GM12872 (cell line): Measurements from ENCODE around the gene ACOXL.

Source experiments
- CTCF ChIP-seq: IDR thresholded peaks from 3 replicates; pipeline ENCODE4 v1.5.1; 2011; ENCODE audit warnings: low read depth, mild to moderate bottlenecking, low read length, moderate library complexity; ENCODE audit not compliant: insufficient read depth

Gene ACOXL

GRCh38 chr2:111143107-111143842 is 410.9 kb downstream of the ACOXL start:
- no peak for TF ChIP-seq CTCF

- TF ChIP-seq CTCF = no peak
Observed at GRCh38 chr2:111143843-111144198, 411.4 kb downstream of the ACOXL start.

- no peak for TF ChIP-seq CTCF
Observed at GRCh38 chr2:111145103-111145760, 412.9 kb downstream of the ACOXL start.

GRCh38 chr2:111145951-111146350 is 413.6 kb downstream of the ACOXL start:
- no peak for TF ChIP-seq CTCF

GRCh38 chr2:111148225-111148873 is 416.0 kb downstream of the ACOXL start:
- no peak for TF ChIP-seq CTCF

- no peak for TF ChIP-seq CTCF
Observed at GRCh38 chr2:111148925-111149324, 416.6 kb downstream of the ACOXL start.

- no peak for TF ChIP-seq CTCF
Observed at GRCh38 chr2:111149882-111150455, 417.6 kb downstream of the ACOXL start.
